Endothelial cell of umbilical vein (primary cell): Measurements from ENCODE around the gene KHK. TPM values are rescaled to one million over a fixed set of nuclear protein-coding genes. Genes with fewer than 3 reads are reported as not detected.

ENCODE experiments used
- BruUV-seq: library from RNA; stranded (reverse); fragments of 400-500 nt; replicated peaks from 2 replicates; lab custom pipeline; 2021; lab: Mats Ljungman, UMichigan
- CTCF ChIA-PET: fragments of 300-600, 350-600 bp; sonication (Branson Sonifier 250); formaldehyde crosslinking; loops from one replicate; lab custom pipeline; 2021; ENCODE audit warnings: antibody characterized with exemption, inconsistent platforms; lab: Charles Lee
- POLR2A ChIA-PET: fragments of 300-600, 350-600 bp; sonication (Branson Sonifier 250); formaldehyde crosslinking; loops from one replicate; lab custom pipeline; 2021; ENCODE audit warnings: antibody characterized with exemption, inconsistent platforms; lab: Charles Lee
- DNase-seq: peaks from one replicate; pipeline ENCODE4 v3.0.0-alpha.2; 2011; ENCODE audit warnings: low read depth, low spot score
- FAIRE-seq: peaks from 2 replicates; lab custom pipeline; 2011; peaks lifted over from hg19 to GRCh38; lab: Jason Lieb, UNC
- H2AFZ ChIP-seq: 2 replicates; pipeline ENCODE4 v1.6.0; 2012; ENCODE audit warnings: low read depth, low read length, control low read depth, inconsistent platforms
- H3K27ac ChIP-seq: 2 replicates; pipeline ENCODE4 v1.5.1; 2011; ENCODE audit warnings: low read depth, mild to moderate bottlenecking, control low read depth, low read length, moderate library complexity; ENCODE audit not compliant: insufficient read depth
- H3K27me3 ChIP-seq, 2 experiments: 2 replicates each; pipeline versions ENCODE4 v1.6.0 to v1.6.1; 2011; ENCODE audit warnings: low read length in 2 of 2, mixed read lengths in 1 of 2; ENCODE audit not compliant: control insufficient read depth in 2 of 2, insufficient read depth in 2 of 2
- H3K36me3 ChIP-seq, 2 experiments: 2 replicates in 1 of 2; 3 replicates in 1 of 2; pipeline ENCODE4 v1.5.1; 2011; ENCODE audit warnings: low read length in 2 of 2, mild to moderate bottlenecking in 1 of 2, moderate library complexity in 1 of 2; ENCODE audit not compliant: control insufficient read depth in 2 of 2, insufficient read depth in 2 of 2; ENCODE audit errors: extremely low read depth in 1 of 2
- H3K4me1 ChIP-seq: 3 replicates; pipeline ENCODE4 v1.5.1; 2011; ENCODE audit warnings: mild to moderate bottlenecking, low read length; ENCODE audit not compliant: control insufficient read depth, insufficient read depth; ENCODE audit errors: extremely low read depth
- H3K4me2 ChIP-seq: 2 replicates; pipeline ENCODE4 v1.6.1; 2011; ENCODE audit warnings: low read length, control low read depth, mixed read lengths; ENCODE audit not compliant: insufficient read depth
- H3K4me3 ChIP-seq, 3 experiments: fragments of 200-600 bp in 1 of 3; sonication (generic), shearing (Covaris generic) in 1 of 3; replicated peaks in 1 of 3; 2 replicates each; pipeline ENCODE4 v1.5.1; 2011 to 2016; ENCODE audit warnings: control low read depth in 3 of 3, low read length in 3 of 3, mild to moderate bottlenecking in 2 of 3, inconsistent platforms in 1 of 3, low read depth in 1 of 3, moderate library complexity in 1 of 3; ENCODE audit not compliant: insufficient read depth in 1 of 3
- H3K79me2 ChIP-seq: 2 replicates; pipeline ENCODE4 v1.6.0; 2012; ENCODE audit warnings: low read length, inconsistent platforms; ENCODE audit not compliant: control insufficient read depth, insufficient read depth
- H3K9ac ChIP-seq: replicated peaks from 2 replicates; pipeline ENCODE3; 2011; ENCODE audit warnings: low read length, control low read depth; ENCODE audit not compliant: insufficient read depth; ENCODE audit errors: extremely low read depth
- H3K9me1 ChIP-seq: replicated peaks from 3 replicates; pipeline ENCODE4 v1.6.0; 2011; ENCODE audit warnings: mild to moderate bottlenecking, low read length; ENCODE audit not compliant: control insufficient read depth, insufficient read depth; ENCODE audit errors: extremely low read depth
- H3K9me3 ChIP-seq: replicated peaks from 2 replicates; pipeline ENCODE4 v1.5.1; 2012; ENCODE audit warnings: low read length, inconsistent platforms; ENCODE audit not compliant: control insufficient read depth, insufficient read depth
- H4K20me1 ChIP-seq: replicated peaks from 2 replicates; pipeline ENCODE3; 2011; ENCODE audit warnings: mild to moderate bottlenecking, low read length; ENCODE audit not compliant: control insufficient read depth, insufficient read depth; ENCODE audit errors: extremely low read depth
- EZH2 ChIP-seq: IDR thresholded peaks from 2 replicates; pipeline ENCODE4 v1.6.1; 2012; ENCODE audit warnings: borderline replicate concordance, low read depth, mild to moderate bottlenecking, moderate library complexity, low read length, inconsistent platforms; ENCODE audit not compliant: severe bottlenecking
- FOS ChIP-seq: IDR thresholded peaks from 2 replicates; pipeline ENCODE4 v1.6.1; 2011; ENCODE audit warnings: mild to moderate bottlenecking, low read length, moderate library complexity, borderline replicate concordance; ENCODE audit not compliant: insufficient read depth
- MYC ChIP-seq: IDR thresholded peaks from one replicate; pipeline ENCODE4 v1.6.1; 2011; ENCODE audit warnings: mild to moderate bottlenecking, low read depth, low read length
- POLR2A ChIP-seq: IDR thresholded peaks from 2 replicates; pipeline ENCODE4 v1.6.1; 2012; ENCODE audit warnings: low read depth, mild to moderate bottlenecking, control low read depth, low read length
- POLR2AphosphoS5 ChIP-seq: IDR thresholded peaks from 2 replicates; pipeline ENCODE4 v1.6.1; 2012; ENCODE audit warnings: low read depth, mild to moderate bottlenecking, control low read depth, low read length, moderate library complexity; ENCODE audit not compliant: insufficient read depth
- dilution Hi-C: fragments of 300-500 bp; cut with MboI; formaldehyde crosslinking; loops from one replicate; pipeline ENCODE4 v1.15.0; 2019; ENCODE audit warnings: low sequenced_read_pairs; ENCODE audit not compliant: extremely low pct_ligation_motif_present
- intact Hi-C: fragments of 100-400 bp; cut with micrococcal nuclease; formaldehyde crosslinking; loops from one replicate; pipeline ENCODE4 v1.10.0; 2022
- polyA plus RNA-seq, 4 experiments: library from polyadenylated mRNA; depleted of rRNA in 3 of 4; stranded (reverse) in 3 of 4; unstranded in 1 of 4; fragments of >200 nt; gene quantifications; 2 replicates each; pipeline versions ENCODE4 v1.2.1 to v1.2.3, GENCODE V29; 2011 to 2012; ENCODE audit warnings: missing spikeins in 1 of 4
- total RNA-seq: library from RNA; stranded (reverse); gene quantifications from 2 replicates; pipeline ENCODE4 v1.2.3, GENCODE V29; 2021
- TF ChIP-seq, protein P1 (sequence below), 2 donors: IDR thresholded peaks; 1 replicate in 1 of 2; 2 replicates in 1 of 2; pipeline ENCODE4 v1.5.1; 2011; ENCODE audit warnings: low read length in 2 of 2, mild to moderate bottlenecking in 2 of 2, moderate library complexity in 2 of 2, control low read depth in 1 of 2, inconsistent platforms in 1 of 2, low read depth in 1 of 2; ENCODE audit not compliant: insufficient read depth in 1 of 2; ENCODE audit errors: extremely low read depth in 1 of 2
- TF ChIP-seq, protein P2 (sequence below): IDR thresholded peaks from 2 replicates; pipeline ENCODE4 v1.6.1; 2011; ENCODE audit not compliant: insufficient read depth, insufficient read length

KHK gene
- total and polyA plus RNA-seq, 2 donors (not counting 3 experiments of a cell fraction or from before 2014, with no cell fraction given): 2.9 to 4.4 TPM

DNA sequence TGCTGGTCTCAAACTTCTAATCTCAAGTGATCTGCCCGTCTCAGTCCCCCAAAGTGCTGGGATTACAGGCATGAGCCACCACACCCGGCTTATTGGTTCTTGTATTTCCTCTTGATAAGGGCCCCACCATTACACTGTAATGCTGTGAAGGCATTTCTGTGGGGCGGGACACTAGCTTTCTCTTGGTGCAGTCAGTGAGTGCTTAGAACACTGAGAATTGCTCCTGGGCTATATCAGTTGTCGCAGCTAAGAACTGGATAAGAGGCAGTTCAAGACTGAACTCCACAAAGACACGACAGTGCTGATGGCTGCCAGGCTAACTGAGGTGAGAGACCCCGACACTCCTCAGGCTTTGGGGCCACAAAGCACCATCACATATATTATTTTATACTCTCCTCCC, 2.1 kb downstream of the KHK start:
- no peak for TF ChIP-seq EZH2
- TF ChIP-seq, protein P1, sequence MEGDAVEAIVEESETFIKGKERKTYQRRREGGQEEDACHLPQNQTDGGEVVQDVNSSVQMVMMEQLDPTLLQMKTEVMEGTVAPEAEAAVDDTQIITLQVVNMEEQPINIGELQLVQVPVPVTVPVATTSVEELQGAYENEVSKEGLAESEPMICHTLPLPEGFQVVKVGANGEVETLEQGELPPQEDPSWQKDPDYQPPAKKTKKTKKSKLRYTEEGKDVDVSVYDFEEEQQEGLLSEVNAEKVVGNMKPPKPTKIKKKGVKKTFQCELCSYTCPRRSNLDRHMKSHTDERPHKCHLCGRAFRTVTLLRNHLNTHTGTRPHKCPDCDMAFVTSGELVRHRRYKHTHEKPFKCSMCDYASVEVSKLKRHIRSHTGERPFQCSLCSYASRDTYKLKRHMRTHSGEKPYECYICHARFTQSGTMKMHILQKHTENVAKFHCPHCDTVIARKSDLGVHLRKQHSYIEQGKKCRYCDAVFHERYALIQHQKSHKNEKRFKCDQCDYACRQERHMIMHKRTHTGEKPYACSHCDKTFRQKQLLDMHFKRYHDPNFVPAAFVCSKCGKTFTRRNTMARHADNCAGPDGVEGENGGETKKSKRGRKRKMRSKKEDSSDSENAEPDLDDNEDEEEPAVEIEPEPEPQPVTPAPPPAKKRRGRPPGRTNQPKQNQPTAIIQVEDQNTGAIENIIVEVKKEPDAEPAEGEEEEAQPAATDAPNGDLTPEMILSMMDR (IDR thresholded peaks at IDR 0.05; ENCODE audit: extremely low read depth in 1 of 2, insufficient read depth in 1 of 2, low read depth in 1 of 2, low read length in 2 of 2): no peak
- FAIRE-seq (no peak), DNase-seq (no peak)
- Histone ChIP-seq H3K4me3 (no peak overlapping the region), H3K4me2 (no peak overlapping the region), H3K27ac (no peak overlapping the region), H3K9ac (no peak overlapping the region), H3K36me3 (no peaks in the 10 kb centered on the region), H4K20me1 (no peaks in the 10 kb centered on the region), H3K9me1 (no peaks in the 10 kb centered on the region), H3K4me1 (peaks cover 5% of the 10 kb centered on the region), H3K27me3 (no peaks in the 10 kb centered on the region), H3K79me2 (no peaks in the 10 kb centered on the region), H3K9me3 (no peaks in the 10 kb centered on the region), H2AFZ (no peak overlapping the region)
- dilution Hi-C loops: no loop called here
- BruUV-seq: no TSS peak
- ChIA-PET CTCF (interaction anchor here (1.3 to 6.0 kb wide), 4 partner anchors 38 to 191 kb away, joined by 3 to 39 read pairs (median 13); partner anchors contain the start of gene AGBL5), POLR2A (no interaction called here)
- intact Hi-C loops: loop anchor here (5.0 kb wide), 1 partner anchor 241 kb away; the partner anchor contains the start of gene DPYSL5

GRCh38 chr2:27089111-27089954, 2.8 kb downstream of the KHK start:
- POLR2A ChIA-PET: no interaction called here
- intact Hi-C loops: loop anchor here (5.0 kb wide), 1 partner anchor 242 kb away; the partner anchor contains the start of gene DPYSL5

More at GRCh38 chr2:27089111-27089954, 2.8 kb downstream of the KHK start:
- dilution Hi-C loops: no loop called here
- Histone ChIP-seq H2AFZ (no peak overlapping the region), H4K20me1 (no peaks in the 10 kb centered on the region), H3K9ac (no peak overlapping the region), H3K79me2 (no peaks in the 10 kb centered on the region), H3K9me3 (no peaks in the 10 kb centered on the region), H3K4me3 (no peak overlapping the region), H3K4me1 (peaks cover 5% of the 10 kb centered on the region), H3K36me3 (no peaks in the 10 kb centered on the region), H3K27ac (no peak overlapping the region), H3K27me3 (no peaks in the 10 kb centered on the region), H3K4me2 (no peak overlapping the region), H3K9me1 (no peaks in the 10 kb centered on the region)
- CTCF ChIA-PET: interaction anchor here (0.6 to 2.5 kb wide), 4 partner anchors 7 to 127 kb away, joined by 3 to 14 read pairs (median 3); no protein-coding TSS in a partner anchor
- DNase-seq: no peak
- FAIRE-seq: no peak
- no TSS peak for BruUV-seq
- TF ChIP-seq POLR2A: no peak
- TF ChIP-seq MYC: no peak
- no peak for TF ChIP-seq FOS
- TF ChIP-seq POLR2AphosphoS5: no peak
- TF ChIP-seq, protein P2, sequence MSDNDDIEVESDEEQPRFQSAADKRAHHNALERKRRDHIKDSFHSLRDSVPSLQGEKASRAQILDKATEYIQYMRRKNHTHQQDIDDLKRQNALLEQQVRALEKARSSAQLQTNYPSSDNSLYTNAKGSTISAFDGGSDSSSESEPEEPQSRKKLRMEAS: no peak
- TF ChIP-seq, protein P1 (IDR thresholded peaks at IDR 0.05; ENCODE audit: extremely low read depth in 1 of 2, insufficient read depth in 1 of 2, low read depth in 1 of 2, low read length in 2 of 2): no peak
